Measurements from ENCODE around the gene CDC34. TPM values are rescaled to one million over a fixed set of nuclear protein-coding genes. Genes with fewer than 3 reads are reported as not detected.
A peak's percentile ranks its signal among the peaks of the same experiment; 100 is the strongest.

CDC34 gene
- total and polyA plus RNA-seq, 9 of the 15 experiments (the other 6 are each of a cell fraction or from before 2014, with no cell fraction given), result 0.80 to 203 (median 65.5) TPM

DNA sequence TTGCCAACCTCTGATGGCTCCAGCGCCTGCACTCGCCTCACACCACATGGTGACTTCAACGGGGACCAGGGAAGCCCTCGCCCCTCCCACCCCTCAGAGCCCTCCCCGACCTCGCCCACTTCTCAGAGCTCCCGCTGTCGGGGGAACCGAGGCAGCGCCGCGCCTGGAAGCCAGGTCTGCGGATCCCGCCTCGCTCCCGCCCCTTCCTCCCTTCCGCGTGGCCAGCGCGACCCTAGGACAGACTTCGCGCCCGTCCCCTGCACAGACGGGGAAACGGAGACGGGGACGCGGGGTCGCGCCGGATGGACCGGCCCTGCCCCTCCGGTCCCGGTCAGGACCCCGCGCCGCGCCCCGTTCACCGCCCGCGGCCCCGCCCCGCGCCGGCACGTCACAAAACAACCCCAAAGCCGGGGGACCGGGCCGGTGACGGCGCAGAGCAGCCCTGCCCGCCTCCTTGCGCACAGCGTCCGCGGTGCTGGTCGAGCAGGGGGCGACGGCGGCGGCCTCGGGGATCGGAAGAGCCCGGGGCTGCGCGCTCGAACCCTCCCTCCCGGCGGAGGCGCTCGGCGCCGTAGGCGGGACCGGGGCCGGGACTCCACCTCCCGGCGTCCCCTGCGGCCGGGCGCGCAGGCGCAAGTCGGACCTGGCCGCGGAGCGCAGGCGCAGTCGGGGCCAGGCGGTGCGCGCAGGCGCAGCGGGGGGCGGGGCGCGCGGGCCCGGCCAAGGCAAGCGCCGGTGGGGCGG, 379 bp upstream of the CDC34 start (continued):
- TF ChIP-seq NCOR1 (IDR thresholded peaks at IDR 0.05) (no peak), PHF8 (IDR thresholded peaks at IDR 0.05; ENCODE audit: borderline replicate concordance, low read length) (peak; percentile 84; the same call in 1 of the 2 replicates), SMARCC2 (IDR thresholded peaks at IDR 0.05; ENCODE audit: low read depth) (no peak), SMC3 (conservative IDR thresholded peaks at IDR 0.05; ENCODE audit: insufficient read depth, low read depth, low read length) (no peak), PHB (CRISPR knock-in tag; IDR thresholded peaks at IDR 0.05) (no peak), KDM5B (IDR thresholded peaks at IDR 0.05; ENCODE audit: insufficient replicate concordance, low read depth, low read length) (peak; percentile 51), YBX1 (IDR thresholded peaks at IDR 0.05) (no peak), ZFP1 (CRISPR knock-in tag; IDR thresholded peaks at IDR 0.05) (no peak), KHSRP (IDR thresholded peaks at IDR 0.05) (no peak), POLR2A (conservative IDR thresholded peaks at IDR 0.05) (peak; percentile 61; the same call in 1 of the 2 replicates), STAT5B (CRISPR knock-in tag; IDR thresholded peaks at IDR 0.05) (no peak), ZNF830 (CRISPR knock-in tag; IDR thresholded peaks at IDR 0.05) (no peak), CHD2 (IDR thresholded peaks at IDR 0.05; ENCODE audit: low read depth, low read length) (no peak), ZNF695 (CRISPR knock-in tag; IDR thresholded peaks at IDR 0.05) (no peak), NONO (IDR thresholded peaks at IDR 0.05; ENCODE audit: low read depth in 2 of 2, low read length in 1 of 2) (peak; percentile 52 to 60; a peak in 3 of 4 replicates), ZNF232 (CRISPR knock-in tag; IDR thresholded peaks at IDR 0.05) (no peak), OTX1 (CRISPR knock-in tag; IDR thresholded peaks at IDR 0.05) (no peak)
- TF ChIP-seq, protein P1, sequence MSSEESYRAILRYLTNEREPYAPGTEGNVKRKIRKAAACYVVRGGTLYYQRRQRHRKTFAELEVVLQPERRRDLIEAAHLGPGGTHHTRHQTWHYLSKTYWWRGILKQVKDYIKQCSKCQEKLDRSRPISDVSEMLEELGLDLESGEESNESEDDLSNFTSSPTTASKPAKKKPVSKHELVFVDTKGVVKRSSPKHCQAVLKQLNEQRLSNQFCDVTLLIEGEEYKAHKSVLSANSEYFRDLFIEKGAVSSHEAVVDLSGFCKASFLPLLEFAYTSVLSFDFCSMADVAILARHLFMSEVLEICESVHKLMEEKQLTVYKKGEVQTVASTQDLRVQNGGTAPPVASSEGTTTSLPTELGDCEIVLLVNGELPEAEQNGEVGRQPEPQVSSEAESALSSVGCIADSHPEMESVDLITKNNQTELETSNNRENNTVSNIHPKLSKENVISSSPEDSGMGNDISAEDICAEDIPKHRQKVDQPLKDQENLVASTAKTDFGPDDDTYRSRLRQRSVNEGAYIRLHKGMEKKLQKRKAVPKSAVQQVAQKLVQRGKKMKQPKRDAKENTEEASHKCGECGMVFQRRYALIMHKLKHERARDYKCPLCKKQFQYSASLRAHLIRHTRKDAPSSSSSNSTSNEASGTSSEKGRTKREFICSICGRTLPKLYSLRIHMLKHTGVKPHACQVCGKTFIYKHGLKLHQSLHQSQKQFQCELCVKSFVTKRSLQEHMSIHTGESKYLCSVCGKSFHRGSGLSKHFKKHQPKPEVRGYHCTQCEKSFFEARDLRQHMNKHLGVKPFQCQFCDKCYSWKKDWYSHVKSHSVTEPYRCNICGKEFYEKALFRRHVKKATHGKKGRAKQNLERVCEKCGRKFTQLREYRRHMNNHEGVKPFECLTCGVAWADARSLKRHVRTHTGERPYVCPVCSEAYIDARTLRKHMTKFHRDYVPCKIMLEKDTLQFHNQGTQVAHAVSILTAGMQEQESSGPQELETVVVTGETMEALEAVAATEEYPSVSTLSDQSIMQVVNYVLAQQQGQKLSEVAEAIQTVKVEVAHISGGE (CRISPR knock-in tag; IDR thresholded peaks at IDR 0.05), result peak in 2 of 3 experiments; percentile 19 to 65; a peak in 2 of 6 replicates
- TF ChIP-seq, protein P2, sequence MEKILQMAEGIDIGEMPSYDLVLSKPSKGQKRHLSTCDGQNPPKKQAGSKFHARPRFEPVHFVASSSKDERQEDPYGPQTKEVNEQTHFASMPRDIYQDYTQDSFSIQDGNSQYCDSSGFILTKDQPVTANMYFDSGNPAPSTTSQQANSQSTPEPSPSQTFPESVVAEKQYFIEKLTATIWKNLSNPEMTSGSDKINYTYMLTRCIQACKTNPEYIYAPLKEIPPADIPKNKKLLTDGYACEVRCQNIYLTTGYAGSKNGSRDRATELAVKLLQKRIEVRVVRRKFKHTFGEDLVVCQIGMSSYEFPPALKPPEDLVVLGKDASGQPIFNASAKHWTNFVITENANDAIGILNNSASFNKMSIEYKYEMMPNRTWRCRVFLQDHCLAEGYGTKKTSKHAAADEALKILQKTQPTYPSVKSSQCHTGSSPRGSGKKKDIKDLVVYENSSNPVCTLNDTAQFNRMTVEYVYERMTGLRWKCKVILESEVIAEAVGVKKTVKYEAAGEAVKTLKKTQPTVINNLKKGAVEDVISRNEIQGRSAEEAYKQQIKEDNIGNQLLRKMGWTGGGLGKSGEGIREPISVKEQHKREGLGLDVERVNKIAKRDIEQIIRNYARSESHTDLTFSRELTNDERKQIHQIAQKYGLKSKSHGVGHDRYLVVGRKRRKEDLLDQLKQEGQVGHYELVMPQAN (IDR thresholded peaks at IDR 0.05; ENCODE audit: borderline replicate concordance), result peak; percentile 40; the same call in 1 of the 2 replicates
- TF ChIP-seq, protein P3, sequence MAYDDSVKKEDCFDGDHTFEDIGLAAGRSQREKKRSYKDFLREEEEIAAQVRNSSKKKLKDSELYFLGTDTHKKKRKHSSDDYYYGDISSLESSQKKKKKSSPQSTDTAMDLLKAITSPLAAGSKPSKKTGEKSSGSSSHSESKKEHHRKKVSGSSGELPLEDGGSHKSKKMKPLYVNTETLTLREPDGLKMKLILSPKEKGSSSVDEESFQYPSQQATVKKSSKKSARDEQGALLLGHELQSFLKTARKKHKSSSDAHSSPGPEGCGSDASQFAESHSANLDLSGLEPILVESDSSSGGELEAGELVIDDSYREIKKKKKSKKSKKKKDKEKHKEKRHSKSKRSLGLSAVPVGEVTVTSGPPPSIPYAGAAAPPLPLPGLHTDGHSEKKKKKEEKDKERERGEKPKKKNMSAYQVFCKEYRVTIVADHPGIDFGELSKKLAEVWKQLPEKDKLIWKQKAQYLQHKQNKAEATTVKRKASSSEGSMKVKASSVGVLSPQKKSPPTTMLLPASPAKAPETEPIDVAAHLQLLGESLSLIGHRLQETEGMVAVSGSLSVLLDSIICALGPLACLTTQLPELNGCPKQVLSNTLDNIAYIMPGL (CRISPR knock-in tag; IDR thresholded peaks at IDR 0.05), result peak; percentile 4; the same call in 1 of the 2 replicates
- TF ChIP-seq, protein P4, sequence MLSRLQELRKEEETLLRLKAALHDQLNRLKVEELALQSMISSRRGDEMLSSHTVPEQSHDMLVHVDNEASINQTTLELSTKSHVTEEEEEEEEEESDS (CRISPR knock-in tag; IDR thresholded peaks at IDR 0.05), result no peak

Data from K562 (cell line).